Heart left ventricle (tissue), 16 donors: ENCODE results near the gene C2CD2L. TPM values are rescaled to one million over a fixed set of nuclear protein-coding genes. Genes with fewer than 3 reads are reported as not detected.

Experiments used
- ATAC-seq, 4 donors: fragments of 200-7000 bp; cut with Tn5 transposase; one replicate each; pipeline ENCODE4 v1.9.1; 2020 to 2022; ENCODE audit warnings: moderate library complexity in 4 of 4, mild to moderate bottlenecking in 3 of 4, moderate number of reproducible peaks in 1 of 4
- DNase-seq, 5 donors: peaks; one replicate each; pipeline ENCODE4 v3.0.0-alpha.2; 2020
- H3K27ac ChIP-seq, 12 donors: fragments of 200-600 bp; sonication (generic) in 4 of 12; one replicate each; pipeline versions ENCODE4 v1.5.0 to v1.8.0; 2016 to 2022; ENCODE audit warnings: mild to moderate bottlenecking in 2 of 12
- H3K27me3 ChIP-seq, 9 donors: fragments of 200-600 bp; sonication (generic) in 2 of 9; one replicate each; pipeline versions ENCODE4 v1.5.1 to v1.8.0; 2016 to 2022; ENCODE audit warnings: mild to moderate bottlenecking in 3 of 9
- H3K36me3 ChIP-seq, 9 donors: fragments of 200-600 bp; sonication (generic) in 2 of 9; one replicate each; pipeline versions ENCODE4 v1.5.0 to v1.8.0; 2018 to 2022; ENCODE audit warnings: mild to moderate bottlenecking in 2 of 9
- H3K4me1 ChIP-seq, 12 donors: fragments of 200-600 bp; sonication (generic) in 4 of 12; one replicate each; pipeline versions ENCODE4 v1.5.0 to v1.8.0; 2016 to 2022; ENCODE audit warnings: mild to moderate bottlenecking in 3 of 12
- H3K4me3 ChIP-seq, 12 donors: fragments of 200-600 bp; sonication (generic) in 4 of 12; one replicate each; pipeline versions ENCODE4 v1.5.0 to v1.8.0; 2017 to 2022; ENCODE audit warnings: mild to moderate bottlenecking in 9 of 12, moderate library complexity in 4 of 12
- H3K9me3 ChIP-seq, 12 donors: fragments of 200-600 bp; sonication (generic) in 4 of 12; one replicate each; pipeline versions ENCODE4 v1.5.0 to v1.8.0; 2016 to 2022; ENCODE audit warnings: mild to moderate bottlenecking in 1 of 12
- CTCF ChIP-seq, 12 donors: fragments of 200-600 bp; sonication (generic) in 4 of 12; IDR thresholded peaks; one replicate each; pipeline versions ENCODE4 v1.5.0 to v1.8.0; 2018 to 2022; ENCODE audit warnings: antibody characterized with exemption in 12 of 12, mild to moderate bottlenecking in 5 of 12
- POLR2A ChIP-seq, 2 donors: fragments of 450-650 bp; IDR thresholded peaks; one replicate each; pipeline ENCODE4 v1.6.1; 2017; ENCODE audit warnings: antibody characterized with exemption in 2 of 2, mild to moderate bottlenecking in 2 of 2, moderate library complexity in 2 of 2
- WGBS, 4 donors: extraction: QIAGEN DNeasy Blood & Tissue Kit in 2 of 4; methylation state at CpG; one replicate each; pipeline versions ENCODE4 v1.1.5 to v1.1.7; 2013 to 2018; 5-methylcytosine and 5-hydroxymethylcytosine counted together
- intact Hi-C, 10 donors: fragments of 100-400 bp; cut with DNase I; formaldehyde crosslinking; loops; one replicate each; pipeline versions ENCODE4 v1.11.1 to v1.14.2; 2022
- polyA plus RNA-seq, 2 donors: library from polyadenylated mRNA; stranded (reverse); fragments of 200-250 nt; gene quantifications; one replicate each; pipeline ENCODE4 v1.2.3, GENCODE V29; 2013
- total RNA-seq, 9 donors: library from RNA; depleted of rRNA in 2 of 9; stranded (reverse); fragments of >200 nt in 2 of 9; fragmentation: NEBNext Ultra II Directional in 3 of 9; extraction: Animal tissue kit (Norgen Biotek cat#: 25700) in 3 of 9; gene quantifications; one replicate each; pipeline versions ENCODE4 v1.1.0 to v1.2.4, GENCODE V29; 2016 to 2023
- donor health status: ischemic (EF 13 %, LVEDD 7.1; RV severe dilation, severe dysfunction).
- donor health status: healthy with polysubstance abuse.
- donor health status: DM: no; HTN: yes; CAD: no.
- donor health status: DM: no; HTN: no; CAD: no.
- donor health status: ischemic (EF 25% LVEDD 6.9; RV normal size, moderate dysfunction).
- donor health status: ischemic (EF 25% LVEDD 5.7; RV mildly dilated, moderate dysfunction).
- donor health status: healthy.
- donor health status: DM: yes; HTN: yes; CAD: no.
- donor health status: ischemic (EF 35%, LVEDD 5.7; RV mildly dilated, moderate dysfunction).
- donor health status: nonischemic (EF 11% LVEDD 7.7; RV severe dilation, severe dysfunction).
- donor health status: DM: yes; HTN: yes; CAD: no.
- donor health status: PGD.
- donor health status: ischemic (EF 29% LVEDD 5.4; RV normal size, mild dysfunction).
- donor health status: nonischemic (EF 23%, LVEDD 6.1; RV moderate dilation, normal function).

The C2CD2L gene
- total and polyA plus RNA-seq, 11 donors: 6.6 to 18.3 (median 11.2) TPM

- H3K4me1 ChIP-seq: peaks cover 0 to 16% (median 7%) of the 10 kb centered on the region in 12 donors
- H3K9me3 ChIP-seq: no peaks in the 10 kb centered on the region
- H3K27ac ChIP-seq: no peak overlapping the region
- TF ChIP-seq POLR2A (IDR thresholded peaks at IDR 0.05): no peak
- TF ChIP-seq CTCF (IDR thresholded peaks at IDR 0.05): no peak
- ATAC-seq (no peak), DNase-seq (no peak)
- 84 to 90% (median 87%) methylated on average over 9 of the region's 9 CpGs for WGBS, 4 donors
- peaks cover 0 to 25% (median 0%) of the 10 kb centered on the region in 9 donors for H3K27me3 ChIP-seq
- H3K36me3 ChIP-seq: no peaks in the 10 kb centered on the region
- intact Hi-C loops: loop anchor here in 1 of 10 donors (5.0 kb wide), 1 partner anchor 44 kb away; no protein-coding TSS in a partner anchor
- no peak overlapping the region for H3K4me3 ChIP-seq
Observed at GRCh38 chr11:119153049-119153818, 46.1 kb downstream of the C2CD2L start.

GRCh38 chr11:119154178-119154577, 47.0 kb downstream of the C2CD2L start:
- no peak for ATAC-seq
- Histone ChIP-seq H3K27ac (no peak overlapping the region), H3K36me3 (no peaks in the 10 kb centered on the region), H3K9me3 (no peaks in the 10 kb centered on the region), H3K4me3 (no peak overlapping the region), H3K4me1 (peaks cover 0 to 8% (median 5%) of the 10 kb centered on the region in 12 donors), H3K27me3 (peaks cover 0 to 16% (median 0%) of the 10 kb centered on the region in 9 donors)
- 92 to 98% (median 95%) methylated on average over 5 to 6 of the region's 6 CpGs for WGBS, 4 donors
- TF ChIP-seq POLR2A (IDR thresholded peaks at IDR 0.05) (no peak), CTCF (IDR thresholded peaks at IDR 0.05) (no peak)
- intact Hi-C loops: loop anchor here in 1 of 10 donors (5.0 kb wide), 1 partner anchor 43 kb away; no protein-coding TSS in a partner anchor
- DNase-seq: no peak

GRCh38 chr11:119155733-119156492, 48.8 kb downstream of the C2CD2L start:
- intact Hi-C loops: no loop called here
- no peak overlapping the region for H3K4me3 ChIP-seq
- no peaks in the 10 kb centered on the region for H3K36me3 ChIP-seq

More at GRCh38 chr11:119155733-119156492, 48.8 kb downstream of the C2CD2L start:
- Histone ChIP-seq H3K27ac (no peak overlapping the region), H3K4me1 (no peaks in the 10 kb centered on the region), H3K27me3 (no peaks in the 10 kb centered on the region), H3K9me3 (no peaks in the 10 kb centered on the region)
- ATAC-seq (peak in 2 of 4 donors; percentile 13 to 27), DNase-seq (no peak)
- TF ChIP-seq CTCF (IDR thresholded peaks at IDR 0.05) (peak in 2 of 12 donors; percentile 13 to 25), POLR2A (IDR thresholded peaks at IDR 0.05) (no peak)
- WGBS, 4 donors: 52 to 56% (median 55%) methylated on average over 6 to 8 of the region's 8 CpGs
